Measurements from ENCODE around the gene ZNF324.
"Not testable (repeated sequence)": the region's sequence is repeated elsewhere in the genome, so short reads cannot be mapped to it uniquely, and the experiment has no call there.

Gene ZNF324

GRCh38 chr19:58466760-58467589, at the start of gene ZNF324:
Gene ZNF324, plus strand, starts transcription at chr19:58467080. Its CDS starts 2,106 bp downstream, at chr19:58469186.
- peak; percentile 89 to 97 (median 94) for DNase-seq

- no peak for DNase-seq
These were observed 38.3 kb upstream of the ZNF324 start for GRCh38 chr19:58428617-58429016.

GRCh38 chr19:58429745-58430144, 37.1 kb upstream of the ZNF324 start:
- DNase-seq: no peak

- DNase-seq: no peak
These were observed 32.7 kb upstream of the ZNF324 start for GRCh38 chr19:58434217-58434616.

GRCh38 chr19:58439576-58440554, 27.0 kb upstream of the ZNF324 start, which contains the start of gene ZNF132:
Gene ZNF132, minus strand, starts transcription at chr19:58440153. Its CDS starts 332 bp downstream, at chr19:58439821.
- DNase-seq: peak; percentile 79 to 94 (median 88)

GRCh38 chr19:58440556-58440955, 26.3 kb upstream of the ZNF324 start:
- DNase-seq: no peak

GRCh38 chr19:58442986-58443385, 23.9 kb upstream of the ZNF324 start:
- DNase-seq: not testable (repeated sequence)

GRCh38 chr19:58448860-58449259, 18.0 kb upstream of the ZNF324 start:
- DNase-seq: not testable (repeated sequence)

GRCh38 chr19:58449980-58450379, 16.9 kb upstream of the ZNF324 start:
- not testable (repeated sequence) for DNase-seq

GRCh38 chr19:58450856-58451357, 16.0 kb upstream of the ZNF324 start:
- no peak for DNase-seq

GRCh38 chr19:58451358-58452101, 15.3 kb upstream of the ZNF324 start, which contains the start of gene ZNF324B:
Gene ZNF324B, plus strand, starts transcription at chr19:58451622. Its CDS starts 2,080 bp downstream, at chr19:58453702.
- DNase-seq: peak; percentile 86 to 96 (median 91)

- DNase-seq: no peak
These were observed 13.1 kb upstream of the ZNF324 start for GRCh38 chr19:58453743-58454142.

GRCh38 chr19:58455306-58455705, 11.6 kb upstream of the ZNF324 start:
- no peak for DNase-seq

- no peak for DNase-seq
These were observed 10.8 kb upstream of the ZNF324 start for GRCh38 chr19:58456111-58456510.

- DNase-seq: no peak
These were observed 6.8 kb upstream of the ZNF324 start for GRCh38 chr19:58460039-58460438.

- no peak for DNase-seq
These were observed 656 bp upstream of the ZNF324 start for GRCh38 chr19:58466089-58466759.

GRCh38 chr19:58468216-58468839, 1.4 kb downstream of the ZNF324 start:
- no peak for DNase-seq

- DNase-seq: no peak
These were observed 2.5 kb downstream of the ZNF324 start for GRCh38 chr19:58469241-58470013.

- not testable (repeated sequence) for DNase-seq
These were observed 4.1 kb downstream of the ZNF324 start for GRCh38 chr19:58470837-58471543.

GRCh38 chr19:58471736-58472135, 4.9 kb downstream of the ZNF324 start:
- no peak for DNase-seq

Measured in activated naive CD4-positive, alpha-beta T cell (primary cell).